GM19324 (cell line): ENCODE results near the gene TSFM.

Source experiments
- ATAC-seq: cut with Tn5 transposase; IDR thresholded peaks from one replicate; pipeline ENCODE4 v1.9.1; 2021; ENCODE audit warnings: mild to moderate bottlenecking, moderate library complexity; ENCODE audit not compliant: unreplicated experiment, low FRiP score

TSFM gene

GRCh38 chr12:57829025-57829777 is 46.6 kb downstream of the TSFM start:
- ATAC-seq: no peak

GRCh38 chr12:57830393-57830792 is 47.8 kb downstream of the TSFM start:
- no peak for ATAC-seq

GRCh38 chr12:57832966-57833365 is 50.4 kb downstream of the TSFM start:
- ATAC-seq: no peak

- ATAC-seq: no peak
Measured at GRCh38 chr12:57833672-57834071, 51.1 kb downstream of the TSFM start.

- no peak for ATAC-seq
Measured at GRCh38 chr12:57834086-57834876, 51.7 kb downstream of the TSFM start.

- no peak for ATAC-seq
Measured at GRCh38 chr12:57835366-57836288, 53.0 kb downstream of the TSFM start.

GRCh38 chr12:57836442-57837375 is 54.1 kb downstream of the TSFM start:
- peak; percentile 41 for ATAC-seq

GRCh38 chr12:57837864-57838562 is 55.4 kb downstream of the TSFM start:
- no peak for ATAC-seq

- ATAC-seq: no peak
Measured at GRCh38 chr12:57838594-57839302, 56.2 kb downstream of the TSFM start.

- no peak for ATAC-seq
Measured at GRCh38 chr12:57839996-57840395, 57.4 kb downstream of the TSFM start.

GRCh38 chr12:57840726-57841125 is 58.1 kb downstream of the TSFM start:
- no peak for ATAC-seq

- ATAC-seq: no peak
Measured at GRCh38 chr12:57841445-57841844, 58.9 kb downstream of the TSFM start.

- no peak for ATAC-seq
Measured at GRCh38 chr12:57842342-57843294, 60.0 kb downstream of the TSFM start.

- ATAC-seq: peak; percentile 27
Measured at GRCh38 chr12:57844709-57845477, 62.3 kb downstream of the TSFM start.

- peak; percentile 31 for ATAC-seq
Measured at GRCh38 chr12:57845478-57846284, 63.1 kb downstream of the TSFM start.

GRCh38 chr12:57846285-57846576 is 63.6 kb downstream of the TSFM start:
- peak; percentile 23 for ATAC-seq
